HepG2 (cell line): ENCODE data around the gene PTPA. TPM values are rescaled to one million over a fixed set of nuclear protein-coding genes. Genes with fewer than 3 reads are reported as not detected.

Source experiments
- ATAC-seq: fragments of 200-7000 bp; cut with Tn5 transposase; 3 replicates; pipeline ENCODE4 v1.9.1; 2020; ENCODE audit warnings: mild to moderate bottlenecking, moderate library complexity
- BruUV-seq: library from RNA; stranded (reverse); fragments of 400-500 nt; replicated peaks from 2 replicates; lab custom pipeline; 2021; lab: Mats Ljungman, UMichigan
- CTCF ChIA-PET: fragments of 300-600 bp; formaldehyde crosslinking; extraction: SDS; loops from one replicate; lab custom pipeline; 2021; ENCODE audit warnings: low total read pairs, inconsistent platforms, low intra/inter-chr PET ratio; lab: Yijun Ruan, JAX
- POLR2A ChIA-PET: fragments of 350-600 bp; sonication (Branson Sonifier 250); formaldehyde crosslinking; loops from one replicate; lab custom pipeline; 2020; ENCODE audit warnings: antibody characterized with exemption, inconsistent platforms; lab: Yijun Ruan, JAX
- DNase-seq: peaks from one replicate; pipeline ENCODE4 v3.0.0-alpha.2; 2015; ENCODE audit warnings: low spot score
- FAIRE-seq: peaks from 3 replicates; lab custom pipeline; 2011; peaks lifted over from hg19 to GRCh38; lab: Jason Lieb, UNC
- H2AFZ ChIP-seq: one replicate; pipeline ENCODE4 v1.6.1; 2011; ENCODE audit warnings: low read length, inconsistent platforms
- H3K27ac ChIP-seq: fragments of 300-600 bp; 3 replicates; pipeline ENCODE4 v1.8.0; 2011; ENCODE audit warnings: mixed run types, mild to moderate bottlenecking, mixed read lengths, low read length, inconsistent platforms; ENCODE audit not compliant: insufficient read depth; ENCODE audit errors: extremely low read length
- H3K27me3 ChIP-seq, 2 experiments: fragments of 200-600 bp in 1 of 2; 2 replicates in 1 of 2; 3 replicates in 1 of 2; pipeline versions ENCODE4 v1.6.0 to v1.8.0; 2011; ENCODE audit warnings: low read length in 2 of 2, mild to moderate bottlenecking in 2 of 2, moderate library complexity in 2 of 2, inconsistent platforms in 1 of 2; ENCODE audit not compliant: insufficient read depth in 2 of 2, control insufficient read depth in 1 of 2
- H3K36me3 ChIP-seq, 2 experiments: fragments of 200-600 bp in 1 of 2; replicated peaks in 1 of 2; 2 replicates in 1 of 2; 3 replicates in 1 of 2; pipeline versions ENCODE4 v1.5.1 to v1.8.0; 2011; ENCODE audit warnings: low read length in 2 of 2, inconsistent platforms in 1 of 2; ENCODE audit not compliant: insufficient read depth in 2 of 2, control insufficient read depth in 1 of 2
- H3K4me1 ChIP-seq: 2 replicates; pipeline ENCODE4 v1.5.1; 2012; ENCODE audit warnings: low read length, inconsistent platforms; ENCODE audit not compliant: insufficient read depth
- H3K4me2 ChIP-seq: 2 replicates; pipeline ENCODE4 v1.6.0; 2011; ENCODE audit warnings: low read depth, low read length, inconsistent platforms
- H3K4me3 ChIP-seq, 3 experiments: fragments of 200-600 bp in 1 of 3; sonication (generic), shearing (Covaris generic) in 1 of 3; replicated peaks in 1 of 3; 2 replicates each; pipeline ENCODE4 v1.5.1; 2011 to 2016; ENCODE audit warnings: low read length in 3 of 3, inconsistent platforms in 2 of 3, low read depth in 2 of 3, mild to moderate bottlenecking in 2 of 3, control low read depth in 1 of 3, mixed read lengths in 1 of 3; ENCODE audit not compliant: insufficient read depth in 1 of 3
- H3K79me2 ChIP-seq: one replicate; pipeline ENCODE4 v1.6.1; 2011; ENCODE audit warnings: low read length, inconsistent platforms; ENCODE audit not compliant: insufficient read depth
- H3K9ac ChIP-seq: 2 replicates; pipeline ENCODE4 v1.6.0; 2011; ENCODE audit warnings: mild to moderate bottlenecking, low read depth, low read length, inconsistent platforms; ENCODE audit not compliant: insufficient read depth
- H3K9me3 ChIP-seq: 2 replicates; pipeline ENCODE4 v1.5.1; 2012; ENCODE audit warnings: mild to moderate bottlenecking, low read length
- H4K20me1 ChIP-seq: 2 replicates; pipeline ENCODE4 v1.6.0; 2011; ENCODE audit warnings: inconsistent platforms, mild to moderate bottlenecking, low read length, moderate library complexity; ENCODE audit not compliant: insufficient read depth
- CAMTA2 ChIP-seq: sonication (generic); formaldehyde crosslinking; IDR thresholded peaks from 2 replicates; pipeline ENCODE4 v1.4.0; 2020; ENCODE audit warnings: mild to moderate bottlenecking, missing genetic modification reagents, borderline replicate concordance
- DR1 ChIP-seq: sonication (generic); formaldehyde crosslinking; IDR thresholded peaks from 2 replicates; pipeline ENCODE4 v1.8.0; 2021; ENCODE audit warnings: mild to moderate bottlenecking, missing genetic modification reagents, inconsistent platforms
- GTF2F1 ChIP-seq: fragments of 150-350 bp; IDR thresholded peaks from 2 replicates; pipeline ENCODE4 v1.6.1; 2014; ENCODE audit warnings: low read length
- HMG20B ChIP-seq: conservative IDR thresholded peaks from 2 replicates; pipeline ENCODE4 v1.6.1; 2016; ENCODE audit warnings: missing genetic modification reagents, missing compliant biosample characterization
- HOXA5 ChIP-seq: sonication (generic); formaldehyde crosslinking; IDR thresholded peaks from 2 replicates; pipeline ENCODE4 v1.4.0; 2020; ENCODE audit warnings: missing genetic modification reagents
- JDP2 ChIP-seq: sonication (generic); formaldehyde crosslinking; IDR thresholded peaks from 2 replicates; pipeline ENCODE4 v1.8.1; 2022; ENCODE audit warnings: missing genetic modification reagents, borderline replicate concordance
- MEIS2 ChIP-seq: sonication (generic); formaldehyde crosslinking; IDR thresholded peaks from 2 replicates; pipeline ENCODE4 v1.9.0; 2021; ENCODE audit warnings: mild to moderate bottlenecking, missing genetic modification reagents
- PRDM10 ChIP-seq: sonication (generic); formaldehyde crosslinking; IDR thresholded peaks from 2 replicates; pipeline ENCODE4 v1.4.0; 2020; ENCODE audit warnings: low read depth, missing genetic modification reagents
- ZKSCAN5 ChIP-seq: sonication (generic); formaldehyde crosslinking; IDR thresholded peaks from 2 replicates; pipeline ENCODE4 v1.5.1; 2020; ENCODE audit warnings: mild to moderate bottlenecking, missing genetic modification reagents
- ZMYM2 ChIP-seq: sonication (generic); formaldehyde crosslinking; IDR thresholded peaks from 2 replicates; pipeline ENCODE4 v1.8.0; 2022; ENCODE audit warnings: mild to moderate bottlenecking, missing genetic modification reagents
- ZNF619 ChIP-seq: sonication (generic); formaldehyde crosslinking; IDR thresholded peaks from 2 replicates; pipeline ENCODE4 v1.4.0; 2020; ENCODE audit warnings: mild to moderate bottlenecking, missing genetic modification reagents
- ZNF740 ChIP-seq: sonication (generic); formaldehyde crosslinking; IDR thresholded peaks from 2 replicates; pipeline ENCODE4 v1.4.0; 2020; ENCODE audit warnings: missing genetic modification reagents
- WGBS: methylation state at CpG from one replicate; pipeline ENCODE4 v1.1.6; 2017; ENCODE audit warnings: low lambda C conversion rate; 5-methylcytosine and 5-hydroxymethylcytosine counted together
- in situ Hi-C: cut with HindIII; loops from 2 replicates; pipeline ENCODE4 v1.10.0; 2017; ENCODE audit warnings: low pct_unique_long_range_greater_than_20kb; ENCODE audit not compliant: extremely low pct_ligation_motif_present
- intact Hi-C: fragments of 100-400 bp; cut with micrococcal nuclease; formaldehyde crosslinking; loops from one replicate; pipeline ENCODE4 v1.10.0; 2022; ENCODE audit not compliant: unreplicated experiment
- polyA plus RNA-seq, 8 experiments: library from polyadenylated mRNA; depleted of rRNA in 3 of 8; stranded (reverse) in 7 of 8; unstranded in 1 of 8; fragments of >200 nt; fragmentation: Illumina TruSeq in 4 of 8; extraction: Trizol in 4 of 8; gene quantifications; 2 replicates each; pipeline versions ENCODE4 v1.2.1 to v1.2.3, GENCODE V29; 2011 to 2016; ENCODE audit warnings: low read depth in 4 of 8, missing spikeins in 1 of 8, mixed read lengths in 1 of 8; ENCODE audit not compliant: insufficient read depth in 1 of 8
- total RNA-seq, 5 experiments: library from RNA; depleted of rRNA; stranded (reverse); fragments of >200 nt; fragmentation: Illumina TruSeq; extraction: Trizol; gene quantifications; 2 replicates each; pipeline ENCODE4 v1.2.3, GENCODE V29; 2016; ENCODE audit warnings: low read depth in 1 of 5

Gene PTPA
- total and polyA plus RNA-seq, 2 of the 13 experiments (the other 11 are each of a cell fraction or from before 2014, with no cell fraction given), result 79.3 to 105 TPM

GRCh38 chr9:129156163-129156562 lies 44.9 kb downstream of the PTPA start:
- CTCF ChIA-PET, result no interaction called here
- BruUV-seq, result no TSS peak

More at GRCh38 chr9:129156163-129156562, 44.9 kb downstream of the PTPA start:
- FAIRE-seq, result no peak
- TF ChIP-seq ZNF740 (CRISPR knock-in tag), result no peak
- no peak for TF ChIP-seq ZNF619 (CRISPR knock-in tag)
- TF ChIP-seq DR1 (CRISPR knock-in tag), result no peak
- no peak for TF ChIP-seq ZKSCAN5
- no peak for TF ChIP-seq MEIS2
- TF ChIP-seq ZMYM2 (CRISPR knock-in tag), result no peak
- TF ChIP-seq CAMTA2 (CRISPR knock-in tag), result no peak
- no peak for TF ChIP-seq HMG20B
- no peak for TF ChIP-seq GTF2F1
- TF ChIP-seq PRDM10 (CRISPR knock-in tag), result no peak
- TF ChIP-seq JDP2, result no peak
- TF ChIP-seq HOXA5 (CRISPR knock-in tag), result no peak
- H3K9ac ChIP-seq, result no peak overlapping the region
- no peaks in the 10 kb centered on the region for H4K20me1 ChIP-seq
- H3K36me3 ChIP-seq, result no peaks in the 10 kb centered on the region; a peak in 2 of 5 replicates
- in situ Hi-C loops, result no loop called here
- no peak for DNase-seq
- no peak overlapping the region for H3K27ac ChIP-seq
- H3K4me1 ChIP-seq, result peaks cover 8% of the 10 kb centered on the region
- no peak overlapping the region for H3K4me3 ChIP-seq
- ATAC-seq, result no peak
- no peaks in the 10 kb centered on the region for H3K9me3 ChIP-seq
- no peaks in the 10 kb centered on the region for H3K79me2 ChIP-seq
- no peak overlapping the region for H2AFZ ChIP-seq
- H3K4me2 ChIP-seq, result no peak overlapping the region
- POLR2A ChIA-PET, result no interaction called here
- WGBS, result 82% methylated on average over 7 of the region's 10 CpGs
- intact Hi-C loops, result no loop called here
- H3K27me3 ChIP-seq, result no peaks in the 10 kb centered on the region
